Central memory CD8-positive, alpha-beta T cell (primary cell): ENCODE data around the gene CCDC57.

Experiments
- ATAC-seq: fragments of 150-1000 bp; cut with Tn5 transposase; replicated peaks from 2 replicates; pipeline ENCODE4 v1.10.0; 2022; ENCODE audit warnings: mild to moderate bottlenecking, moderate FRiP score, moderate number of reproducible peaks; ENCODE audit not compliant: poor library complexity, severe bottlenecking; ENCODE audit errors: extremely low read depth
- DNase-seq, 2 donors: peaks; one replicate each; pipeline ENCODE4 v3.0.0; 2021; ENCODE audit warnings: low spot score in 2 of 2
- H3K27ac Mint-ChIP-seq: one replicate; pipeline ENCODE4 v1.8.0; 2022; ENCODE audit warnings: low read depth, mild to moderate bottlenecking, moderate library complexity, mixed read lengths
- H3K27me3 Mint-ChIP-seq: one replicate; pipeline ENCODE4 v1.8.0; 2022; ENCODE audit warnings: mixed read lengths
- H3K36me3 Mint-ChIP-seq: one replicate; pipeline ENCODE4 v1.8.0; 2022; ENCODE audit warnings: mild to moderate bottlenecking, moderate library complexity, mixed read lengths; ENCODE audit not compliant: insufficient read depth
- H3K4me1 Mint-ChIP-seq: one replicate; pipeline ENCODE4 v1.8.0; 2022; ENCODE audit warnings: mixed read lengths
- H3K4me3 Mint-ChIP-seq: one replicate; pipeline ENCODE4 v1.8.0; 2022; ENCODE audit warnings: mild to moderate bottlenecking, moderate library complexity, mixed read lengths
- H3K9me3 Mint-ChIP-seq: one replicate; pipeline ENCODE4 v1.8.0; 2022; ENCODE audit warnings: mixed read lengths

The CCDC57 gene

GRCh38 chr17:82117139-82118090 is 95.2 kb downstream of the CCDC57 start:
- Mint-ChIP-seq H3K4me3 (no peak overlapping the region), H3K27ac (no peak overlapping the region), H3K27me3 (no peaks in the 10 kb centered on the region), H3K36me3 (no peaks in the 10 kb centered on the region), H3K9me3 (no peaks in the 10 kb centered on the region), H3K4me1 (no peaks in the 10 kb centered on the region)
- DNase-seq (no peak), ATAC-seq (no peak)

DNA sequence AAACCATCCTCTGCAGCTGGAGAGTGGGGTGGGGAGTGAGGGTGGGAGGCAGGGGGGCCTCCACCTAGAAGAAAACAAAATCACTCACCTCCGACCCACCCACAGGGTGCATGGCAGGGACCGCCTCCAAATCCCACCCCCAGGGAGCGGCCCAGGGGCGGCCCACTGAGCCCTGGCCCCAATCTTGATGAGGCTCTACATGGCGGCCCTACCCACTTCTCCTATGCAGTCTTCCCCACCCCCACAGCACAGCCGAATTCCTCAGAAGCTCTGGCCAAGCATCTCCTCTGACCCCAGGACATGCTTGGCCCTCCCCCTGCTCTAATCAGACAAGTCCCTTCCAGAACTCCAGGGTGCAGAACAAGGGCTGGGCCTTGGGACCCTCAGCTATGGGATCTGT is 96.4 kb downstream of the CCDC57 start:
- Mint-ChIP-seq H3K36me3 (no peaks in the 10 kb centered on the region), H3K4me3 (no peak overlapping the region), H3K9me3 (no peaks in the 10 kb centered on the region), H3K27me3 (no peaks in the 10 kb centered on the region), H3K27ac (no peak overlapping the region), H3K4me1 (no peaks in the 10 kb centered on the region)
- DNase-seq (no peak), ATAC-seq (no peak)

DNA sequence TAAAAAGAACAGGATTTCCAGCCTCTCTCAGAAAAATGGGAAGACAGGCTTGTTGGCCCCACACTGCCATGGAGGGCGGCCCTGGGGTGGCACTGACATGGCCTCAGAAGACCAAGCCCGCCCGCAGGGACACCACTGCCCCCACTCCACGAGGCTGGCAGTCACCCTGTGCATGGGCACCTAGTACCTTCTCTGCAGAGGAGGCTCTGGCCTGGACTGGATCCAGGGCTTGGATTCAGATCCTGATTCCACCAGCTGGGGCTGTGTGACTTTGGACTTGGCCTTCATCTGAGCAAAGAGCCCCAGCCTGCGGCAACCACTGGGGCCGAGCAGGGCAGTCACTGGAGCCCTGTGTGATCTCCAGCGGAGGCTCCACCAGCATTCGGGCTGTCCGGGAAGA is 97.8 kb downstream of the CCDC57 start:
- H3K27me3 Mint-ChIP-seq: no peaks in the 10 kb centered on the region
- ATAC-seq (no peak), DNase-seq (no peak)
- H3K4me1 Mint-ChIP-seq: no peaks in the 10 kb centered on the region
- no peaks in the 10 kb centered on the region for H3K36me3 Mint-ChIP-seq
- no peak overlapping the region for H3K4me3 Mint-ChIP-seq
- H3K9me3 Mint-ChIP-seq: no peaks in the 10 kb centered on the region
- H3K27ac Mint-ChIP-seq: no peak overlapping the region

DNA sequence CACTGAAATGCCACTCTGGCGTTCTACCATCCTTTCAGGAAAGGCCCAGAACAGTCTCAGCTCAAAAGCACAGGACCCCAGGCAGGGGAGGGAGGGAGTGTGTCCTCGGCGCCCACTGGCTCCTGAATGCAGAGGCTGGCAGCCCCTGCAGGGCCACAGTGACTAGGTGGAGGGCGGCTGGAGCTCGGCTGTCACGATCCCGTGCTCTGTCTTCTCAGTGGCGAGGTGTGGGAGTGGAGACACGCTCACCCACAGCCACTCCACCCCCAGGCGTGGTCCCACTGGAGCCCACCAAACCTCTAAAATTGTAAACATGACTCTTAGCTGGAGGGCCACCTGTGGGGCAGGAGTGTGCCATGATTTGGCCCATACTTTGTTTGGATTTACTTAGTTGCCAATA is 98.2 kb downstream of the CCDC57 start:
- no peaks in the 10 kb centered on the region for H3K4me1 Mint-ChIP-seq
- H3K9me3 Mint-ChIP-seq: no peaks in the 10 kb centered on the region
- no peak overlapping the region for H3K4me3 Mint-ChIP-seq
- no peaks in the 10 kb centered on the region for H3K27me3 Mint-ChIP-seq
- ATAC-seq: no peak
- no peaks in the 10 kb centered on the region for H3K36me3 Mint-ChIP-seq
- H3K27ac Mint-ChIP-seq: no peak overlapping the region
- DNase-seq: no peak

DNA sequence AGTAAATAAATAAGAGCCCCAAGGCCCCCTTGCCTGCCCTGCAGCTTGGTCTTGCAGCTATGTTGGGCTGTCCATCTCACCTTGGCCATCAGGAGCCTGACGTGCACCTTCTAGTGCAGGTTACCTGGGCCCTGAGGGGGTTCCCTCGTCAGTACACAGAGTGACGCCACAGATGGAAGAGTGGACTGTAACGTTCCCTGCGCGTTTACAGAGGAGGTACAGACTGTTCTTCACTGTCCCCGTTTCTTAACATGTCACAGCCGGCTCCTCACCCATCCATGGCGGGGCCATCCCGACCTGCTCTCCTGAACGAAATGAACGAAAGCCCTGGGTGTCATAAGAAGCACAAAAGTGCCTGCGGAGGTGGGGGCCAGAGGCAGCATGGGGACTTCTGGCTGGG is 98.7 kb downstream of the CCDC57 start:
- peaks cover under 1% of the 10 kb centered on the region for H3K36me3 Mint-ChIP-seq
- H3K9me3 Mint-ChIP-seq: no peaks in the 10 kb centered on the region
- DNase-seq (no peak), ATAC-seq (no peak)
- H3K4me3 Mint-ChIP-seq: no peak overlapping the region
- no peaks in the 10 kb centered on the region for H3K4me1 Mint-ChIP-seq
- no peaks in the 10 kb centered on the region for H3K27me3 Mint-ChIP-seq
- no peak overlapping the region for H3K27ac Mint-ChIP-seq

DNA sequence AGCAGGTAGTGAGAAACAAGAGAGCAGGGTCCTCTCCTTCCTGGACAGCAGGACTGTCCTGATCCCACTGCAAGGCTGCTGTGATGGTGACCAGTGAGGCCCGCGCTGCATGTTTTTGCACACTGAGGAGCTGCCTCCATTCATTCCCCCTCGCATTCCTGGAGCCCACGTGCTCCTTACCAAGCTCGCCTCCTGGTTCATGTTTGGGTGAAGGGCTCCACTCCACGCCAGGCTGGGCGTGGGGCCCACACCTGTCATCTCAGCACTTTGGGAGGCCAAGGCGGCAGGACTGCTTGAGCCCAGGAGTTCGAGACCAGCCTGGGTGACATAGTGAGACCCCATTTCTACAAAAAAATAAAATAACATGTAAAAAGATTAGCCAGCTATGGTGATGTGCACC is 99.2 kb downstream of the CCDC57 start:
- Mint-ChIP-seq H3K4me3 (no peak overlapping the region), H3K36me3 (peaks cover 1% of the 10 kb centered on the region), H3K9me3 (no peaks in the 10 kb centered on the region), H3K27me3 (no peaks in the 10 kb centered on the region), H3K27ac (no peak overlapping the region), H3K4me1 (no peaks in the 10 kb centered on the region)
- no peak for ATAC-seq
- DNase-seq: no peak

- H3K27ac Mint-ChIP-seq: no peak overlapping the region
- ATAC-seq: no peak
- H3K27me3 Mint-ChIP-seq: no peaks in the 10 kb centered on the region
- no peaks in the 10 kb centered on the region for H3K9me3 Mint-ChIP-seq
- DNase-seq: no peak
- H3K4me1 Mint-ChIP-seq: no peaks in the 10 kb centered on the region
- peaks cover 1% of the 10 kb centered on the region for H3K36me3 Mint-ChIP-seq
- no peak overlapping the region for H3K4me3 Mint-ChIP-seq
These were observed 99.7 kb downstream of the CCDC57 start for GRCh38 chr17:82112914-82113311.

- Mint-ChIP-seq H3K9me3 (no peaks in the 10 kb centered on the region), H3K27me3 (no peaks in the 10 kb centered on the region), H3K36me3 (peaks cover 1% of the 10 kb centered on the region), H3K27ac (no peak overlapping the region), H3K4me3 (no peak overlapping the region), H3K4me1 (no peaks in the 10 kb centered on the region)
- ATAC-seq: no peak
- DNase-seq: no peak
These were observed 100.3 kb downstream of the CCDC57 start for GRCh38 chr17:82112181-82112913.

DNA sequence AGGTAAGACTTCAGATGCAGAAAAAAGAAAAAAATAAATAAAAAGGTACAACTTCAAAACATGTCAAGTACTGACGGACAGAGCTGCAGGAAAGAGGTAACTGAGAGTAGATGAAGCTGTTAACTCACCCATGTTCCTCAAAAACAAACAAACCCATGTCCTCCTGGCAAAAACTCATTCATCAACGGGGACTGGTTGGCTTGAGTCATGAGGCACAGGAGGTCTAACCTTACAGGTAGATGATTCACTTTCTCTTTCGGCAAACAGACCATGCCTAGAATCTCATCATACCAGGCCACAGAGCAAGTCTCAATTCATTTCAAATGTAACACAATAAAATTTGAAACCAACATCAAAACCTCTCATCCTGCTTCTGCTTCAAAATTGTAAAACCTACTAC is 102.3 kb downstream of the CCDC57 start:
- no peak for DNase-seq
- no peaks in the 10 kb centered on the region for H3K27me3 Mint-ChIP-seq
- peaks cover 4% of the 10 kb centered on the region for H3K36me3 Mint-ChIP-seq
- no peaks in the 10 kb centered on the region for H3K9me3 Mint-ChIP-seq
- no peak overlapping the region for H3K27ac Mint-ChIP-seq
- ATAC-seq: no peak
- H3K4me3 Mint-ChIP-seq: no peak overlapping the region
- H3K4me1 Mint-ChIP-seq: peaks cover 15% of the 10 kb centered on the region

- H3K4me3 Mint-ChIP-seq: no peak overlapping the region
- peaks cover 18% of the 10 kb centered on the region for H3K4me1 Mint-ChIP-seq
- no peak for DNase-seq
- no peak for ATAC-seq
- H3K27me3 Mint-ChIP-seq: no peaks in the 10 kb centered on the region
- no peaks in the 10 kb centered on the region for H3K9me3 Mint-ChIP-seq
- peaks cover 4% of the 10 kb centered on the region for H3K36me3 Mint-ChIP-seq
- H3K27ac Mint-ChIP-seq: no peak overlapping the region
These were observed 103.6 kb downstream of the CCDC57 start for GRCh38 chr17:82108961-82109475.

GRCh38 chr17:82108496-82108945 is 104.1 kb downstream of the CCDC57 start:
- DNase-seq (no peak), ATAC-seq (no peak)
- peaks cover 4% of the 10 kb centered on the region for H3K36me3 Mint-ChIP-seq
- no peaks in the 10 kb centered on the region for H3K9me3 Mint-ChIP-seq
- no peaks in the 10 kb centered on the region for H3K27me3 Mint-ChIP-seq
- H3K4me3 Mint-ChIP-seq: no peak overlapping the region
- H3K27ac Mint-ChIP-seq: no peak overlapping the region
- H3K4me1 Mint-ChIP-seq: peaks cover 18% of the 10 kb centered on the region

DNA sequence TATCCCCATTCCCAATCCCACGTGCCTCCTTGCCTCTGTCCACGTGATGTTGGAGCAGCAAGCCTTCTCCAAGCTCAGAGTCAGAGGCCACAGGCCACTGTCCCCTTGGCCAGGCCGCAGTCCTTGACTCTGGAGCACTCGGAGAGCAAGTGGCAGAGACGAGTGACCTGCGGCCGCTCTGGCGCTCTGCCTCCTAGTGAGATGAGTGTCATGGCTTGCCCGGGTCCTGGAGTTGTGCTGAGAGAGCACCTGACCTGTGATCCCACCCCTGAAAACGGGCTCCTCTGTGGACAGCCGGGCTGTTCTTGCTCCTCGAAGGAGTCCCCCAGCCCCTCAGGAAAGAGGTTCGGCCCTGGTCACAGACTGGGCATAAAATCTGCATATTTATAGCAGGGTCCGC is 104.6 kb downstream of the CCDC57 start:
- Mint-ChIP-seq H3K27ac (no peak overlapping the region), H3K27me3 (no peaks in the 10 kb centered on the region), H3K36me3 (peaks cover 4% of the 10 kb centered on the region), H3K4me3 (no peak overlapping the region), H3K4me1 (peaks cover 18% of the 10 kb centered on the region), H3K9me3 (no peaks in the 10 kb centered on the region)
- DNase-seq (no peak), ATAC-seq (no peak)
